Vagina (tissue), 2 donors: ENCODE data around the gene DPT. TPM values are rescaled to one million over a fixed set of nuclear protein-coding genes. Genes with fewer than 3 reads are reported as not detected.

Experiments
- DNase-seq, 2 donors: peaks; one replicate each; pipeline ENCODE4 v3.0.0-alpha.2; 2017; ENCODE audit errors: extremely low spot score in 2 of 2
- H3K27ac ChIP-seq: fragments of 200-600 bp; sonication (generic); one replicate; pipeline ENCODE4 v1.5.1; 2019
- H3K27me3 ChIP-seq: fragments of 200-600 bp; sonication (generic); one replicate; pipeline ENCODE4 v1.5.1; 2019
- H3K36me3 ChIP-seq, 2 donors: fragments of 200-600 bp; sonication (generic); one replicate each; pipeline ENCODE4 v1.5.1; 2017 to 2019
- H3K4me1 ChIP-seq: fragments of 200-600 bp; sonication (generic); one replicate; pipeline ENCODE4 v1.5.1; 2019
- H3K4me3 ChIP-seq, 2 donors: fragments of 200-600 bp; sonication (generic); 1 replicate in 1 of 2; 2 replicates in 1 of 2; pipeline ENCODE4 v1.5.1; 2016 to 2019
- H3K9me3 ChIP-seq: fragments of 200-600 bp; sonication (generic); one replicate; pipeline ENCODE4 v1.5.1; 2019
- POLR2A ChIP-seq, 2 donors: fragments of 450-650 bp; IDR thresholded peaks; one replicate each; pipeline ENCODE4 v1.6.1; 2017; ENCODE audit warnings: antibody characterized with exemption in 2 of 2, mild to moderate bottlenecking in 2 of 2, moderate library complexity in 2 of 2
- POLR2AphosphoS5 ChIP-seq, 2 donors: sonication (generic); formaldehyde crosslinking; IDR thresholded peaks; one replicate each; pipeline ENCODE4 v1.9.0; 2017; ENCODE audit warnings: antibody characterized with exemption in 2 of 2, mild to moderate bottlenecking in 2 of 2, low read depth in 1 of 2; ENCODE audit not compliant: insufficient read depth in 1 of 2
- intact Hi-C: fragments of 100-400 bp; cut with DNase I; formaldehyde crosslinking; loops from one replicate; pipeline ENCODE4 v1.15.1; 2023
- total RNA-seq: library from RNA; depleted of rRNA; stranded (reverse); fragments of >200 nt; gene quantifications from one replicate; pipeline ENCODE4 v1.2.3, GENCODE V29; 2016
- TF ChIP-seq, protein P1 (sequence below), 3 experiments: fragments of 450-650 bp in 2 of 3; fragments of 200-600 bp in 1 of 3; sonication (generic) in 1 of 3; IDR thresholded peaks; one replicate each; pipeline ENCODE4 v1.5.1; 2017 to 2019; ENCODE audit warnings: antibody characterized with exemption in 3 of 3, mild to moderate bottlenecking in 2 of 3, moderate library complexity in 2 of 3

DPT gene
- total RNA-seq, 1 donor from 2014 or later: 154 TPM

DNA sequence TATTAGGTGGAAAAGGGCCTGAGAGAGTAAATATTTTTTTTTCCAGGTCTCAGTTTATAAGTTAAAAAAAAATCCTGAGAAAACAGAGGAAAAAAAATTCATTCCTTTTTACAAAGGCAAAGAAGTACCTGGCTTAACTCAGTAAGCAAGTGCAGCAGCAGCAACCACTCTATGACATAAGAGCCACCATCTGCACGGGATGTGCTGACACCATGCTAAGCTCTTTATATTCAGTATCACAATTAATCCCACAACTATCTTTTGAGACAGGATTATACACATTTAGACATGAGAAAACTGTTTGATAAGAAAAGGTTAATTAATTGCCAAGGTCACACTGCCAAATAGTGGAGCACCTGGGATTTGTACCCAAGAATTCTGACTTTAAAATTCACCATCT, 13.4 kb upstream of the DPT start:
- no peak for DNase-seq
- Histone ChIP-seq H3K27ac (no peak overlapping the region), H3K4me3 (no peak overlapping the region), H3K27me3 (no peaks in the 10 kb centered on the region), H3K4me1 (no peaks in the 10 kb centered on the region), H3K36me3 (no peaks in the 10 kb centered on the region), H3K9me3 (no peaks in the 10 kb centered on the region)
- intact Hi-C loops: no loop called here
- TF ChIP-seq, protein P1, sequence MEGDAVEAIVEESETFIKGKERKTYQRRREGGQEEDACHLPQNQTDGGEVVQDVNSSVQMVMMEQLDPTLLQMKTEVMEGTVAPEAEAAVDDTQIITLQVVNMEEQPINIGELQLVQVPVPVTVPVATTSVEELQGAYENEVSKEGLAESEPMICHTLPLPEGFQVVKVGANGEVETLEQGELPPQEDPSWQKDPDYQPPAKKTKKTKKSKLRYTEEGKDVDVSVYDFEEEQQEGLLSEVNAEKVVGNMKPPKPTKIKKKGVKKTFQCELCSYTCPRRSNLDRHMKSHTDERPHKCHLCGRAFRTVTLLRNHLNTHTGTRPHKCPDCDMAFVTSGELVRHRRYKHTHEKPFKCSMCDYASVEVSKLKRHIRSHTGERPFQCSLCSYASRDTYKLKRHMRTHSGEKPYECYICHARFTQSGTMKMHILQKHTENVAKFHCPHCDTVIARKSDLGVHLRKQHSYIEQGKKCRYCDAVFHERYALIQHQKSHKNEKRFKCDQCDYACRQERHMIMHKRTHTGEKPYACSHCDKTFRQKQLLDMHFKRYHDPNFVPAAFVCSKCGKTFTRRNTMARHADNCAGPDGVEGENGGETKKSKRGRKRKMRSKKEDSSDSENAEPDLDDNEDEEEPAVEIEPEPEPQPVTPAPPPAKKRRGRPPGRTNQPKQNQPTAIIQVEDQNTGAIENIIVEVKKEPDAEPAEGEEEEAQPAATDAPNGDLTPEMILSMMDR (IDR thresholded peaks at IDR 0.05): no peak
- TF ChIP-seq POLR2A (IDR thresholded peaks at IDR 0.05) (no peak), POLR2AphosphoS5 (IDR thresholded peaks at IDR 0.05; ENCODE audit: insufficient read depth in 1 of 2, low read depth in 1 of 2) (no peak)

GRCh38 chr1:168739908-168740307, 10.9 kb upstream of the DPT start:
- H3K36me3 ChIP-seq: no peaks in the 10 kb centered on the region
- intact Hi-C loops: no loop called here
- no peak overlapping the region for H3K4me3 ChIP-seq
- no peaks in the 10 kb centered on the region for H3K9me3 ChIP-seq
- H3K27ac ChIP-seq: no peak overlapping the region
- TF ChIP-seq POLR2A (IDR thresholded peaks at IDR 0.05): no peak
- TF ChIP-seq POLR2AphosphoS5 (IDR thresholded peaks at IDR 0.05; ENCODE audit: insufficient read depth in 1 of 2, low read depth in 1 of 2): no peak
- TF ChIP-seq, protein P1 (IDR thresholded peaks at IDR 0.05): no peak
- DNase-seq: no peak
- no peaks in the 10 kb centered on the region for H3K4me1 ChIP-seq
- no peaks in the 10 kb centered on the region for H3K27me3 ChIP-seq

DNA sequence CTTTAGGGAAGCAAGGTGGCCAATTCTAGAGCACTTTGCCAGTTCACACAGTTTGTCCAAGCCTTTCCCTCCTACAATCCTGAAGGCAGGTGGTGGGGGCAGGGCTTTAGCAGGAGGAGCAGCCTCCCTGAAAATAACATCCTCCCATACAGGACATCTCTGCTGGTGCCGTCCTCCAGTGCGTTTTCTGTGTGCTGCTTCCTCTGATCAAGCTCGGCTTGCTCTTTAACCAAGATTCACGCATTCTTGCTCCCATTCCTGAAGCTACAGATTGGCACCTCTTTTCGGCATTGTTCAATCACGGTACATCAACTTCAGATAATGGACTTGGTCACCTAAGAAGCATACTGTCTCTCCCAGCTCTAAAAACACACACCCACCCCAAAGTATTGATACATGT, 7.5 kb upstream of the DPT start:
- H3K4me1 ChIP-seq: no peaks in the 10 kb centered on the region
- no peaks in the 10 kb centered on the region for H3K27me3 ChIP-seq
- TF ChIP-seq POLR2A (IDR thresholded peaks at IDR 0.05) (no peak), POLR2AphosphoS5 (IDR thresholded peaks at IDR 0.05; ENCODE audit: insufficient read depth in 1 of 2, low read depth in 1 of 2) (no peak)
- TF ChIP-seq, protein P1 (IDR thresholded peaks at IDR 0.05): no peak
- no peak overlapping the region for H3K27ac ChIP-seq
- DNase-seq: no peak
- H3K4me3 ChIP-seq: no peak overlapping the region
- H3K36me3 ChIP-seq: no peaks in the 10 kb centered on the region
- intact Hi-C loops: no loop called here
- no peaks in the 10 kb centered on the region for H3K9me3 ChIP-seq

GRCh38 chr1:168735974-168736373, 7.0 kb upstream of the DPT start:
- TF ChIP-seq, protein P1 (IDR thresholded peaks at IDR 0.05): no peak
- TF ChIP-seq POLR2A (IDR thresholded peaks at IDR 0.05) (no peak), POLR2AphosphoS5 (IDR thresholded peaks at IDR 0.05; ENCODE audit: insufficient read depth in 1 of 2, low read depth in 1 of 2) (no peak)
- no peaks in the 10 kb centered on the region for H3K4me1 ChIP-seq
- no peak overlapping the region for H3K4me3 ChIP-seq
- no peaks in the 10 kb centered on the region for H3K27me3 ChIP-seq
- DNase-seq: no peak
- no peaks in the 10 kb centered on the region for H3K9me3 ChIP-seq
- intact Hi-C loops: no loop called here
- no peaks in the 10 kb centered on the region for H3K36me3 ChIP-seq
- H3K27ac ChIP-seq: no peak overlapping the region

DNA sequence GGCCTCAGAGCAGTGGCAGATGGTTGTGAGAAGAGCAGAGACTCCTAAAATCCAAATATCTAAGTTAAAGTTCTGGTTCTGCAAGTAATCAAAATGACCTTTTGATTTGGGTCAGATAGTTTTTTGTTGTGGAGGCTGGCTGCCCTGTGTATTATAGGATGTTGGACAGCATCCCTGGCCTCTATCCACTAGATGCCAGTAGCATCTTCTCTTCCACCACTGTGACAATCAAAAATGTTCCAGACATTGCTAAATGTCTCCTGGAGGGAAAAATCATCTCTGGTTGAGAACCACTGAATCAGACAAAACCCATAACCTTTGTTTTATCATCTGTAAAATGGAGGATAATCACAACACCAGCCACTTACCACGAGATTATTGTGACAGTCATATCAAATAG, 5.9 kb upstream of the DPT start:
- Histone ChIP-seq H3K36me3 (no peaks in the 10 kb centered on the region), H3K4me3 (no peak overlapping the region), H3K27me3 (no peaks in the 10 kb centered on the region), H3K9me3 (no peaks in the 10 kb centered on the region), H3K4me1 (no peaks in the 10 kb centered on the region), H3K27ac (no peak overlapping the region)
- intact Hi-C loops: no loop called here
- TF ChIP-seq, protein P1 (IDR thresholded peaks at IDR 0.05): no peak
- TF ChIP-seq POLR2AphosphoS5 (IDR thresholded peaks at IDR 0.05; ENCODE audit: insufficient read depth in 1 of 2, low read depth in 1 of 2) (no peak), POLR2A (IDR thresholded peaks at IDR 0.05) (no peak)
- DNase-seq: no peak
